ENCODE results near the gene MRC2.

DNA sequence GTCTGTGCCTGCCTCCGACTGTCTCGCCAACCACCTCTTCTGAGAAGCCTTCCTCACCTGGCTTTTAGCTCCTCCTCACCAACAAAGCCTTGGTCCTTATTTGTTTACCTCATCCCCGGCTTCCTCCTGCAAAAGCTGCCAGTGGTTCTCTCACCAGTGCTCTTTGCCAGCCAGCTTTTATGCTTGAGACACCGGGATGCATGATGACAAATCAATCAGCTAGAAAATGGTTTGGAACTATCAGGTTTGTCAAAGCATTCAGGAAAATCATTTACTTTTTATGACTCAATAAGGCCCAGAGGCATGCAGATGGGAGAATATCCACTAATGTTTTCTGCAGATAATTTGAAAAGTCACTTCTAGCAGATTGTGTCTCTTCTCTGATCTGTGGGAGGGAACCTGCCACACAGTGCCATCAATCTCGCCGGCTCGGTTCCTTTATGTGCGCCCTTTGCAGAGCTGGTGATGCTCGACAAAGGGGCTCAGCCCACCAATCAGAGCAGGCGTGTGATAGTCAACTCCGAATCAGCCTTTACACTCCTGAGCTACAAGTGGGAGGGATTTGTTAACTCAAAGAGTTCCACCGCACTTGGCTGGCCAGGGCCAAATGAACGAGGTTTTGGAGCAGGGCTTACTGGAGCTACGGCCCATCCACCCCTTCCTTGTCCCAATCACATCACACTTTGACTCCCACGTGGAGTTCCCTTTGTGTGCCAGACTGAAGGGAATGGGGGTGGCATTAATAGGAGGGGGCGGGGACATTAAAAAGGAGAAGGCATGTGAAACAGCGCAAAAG, 85.8 kb downstream of the MRC2 start:
- TF ChIP-seq POLR2A (IDR thresholded peaks at IDR 0.05; ENCODE audit: low read depth, low read length) (no peak), POLR2AphosphoS5 (IDR thresholded peaks at IDR 0.05; ENCODE audit: low read depth, low read length) (no peak), TAF1 (IDR thresholded peaks at IDR 0.05; ENCODE audit: borderline replicate concordance, low read depth, low read length) (no peak)
